ENCODE results near the gene AMD1. TPM values are rescaled to one million over a fixed set of nuclear protein-coding genes. Genes with fewer than 3 reads are reported as not detected.

The AMD1 gene
- total and polyA plus RNA-seq, 10 of the 15 experiments (the other 5 are each of a cell fraction or from before 2014, with no cell fraction given), result 58.2 to 116 (median 79.3) TPM

- TF ChIP-seq CHD2 (IDR thresholded peaks at IDR 0.05; ENCODE audit: borderline replicate concordance, low read depth, low read length), result no peak
- TF ChIP-seq, protein P1, sequence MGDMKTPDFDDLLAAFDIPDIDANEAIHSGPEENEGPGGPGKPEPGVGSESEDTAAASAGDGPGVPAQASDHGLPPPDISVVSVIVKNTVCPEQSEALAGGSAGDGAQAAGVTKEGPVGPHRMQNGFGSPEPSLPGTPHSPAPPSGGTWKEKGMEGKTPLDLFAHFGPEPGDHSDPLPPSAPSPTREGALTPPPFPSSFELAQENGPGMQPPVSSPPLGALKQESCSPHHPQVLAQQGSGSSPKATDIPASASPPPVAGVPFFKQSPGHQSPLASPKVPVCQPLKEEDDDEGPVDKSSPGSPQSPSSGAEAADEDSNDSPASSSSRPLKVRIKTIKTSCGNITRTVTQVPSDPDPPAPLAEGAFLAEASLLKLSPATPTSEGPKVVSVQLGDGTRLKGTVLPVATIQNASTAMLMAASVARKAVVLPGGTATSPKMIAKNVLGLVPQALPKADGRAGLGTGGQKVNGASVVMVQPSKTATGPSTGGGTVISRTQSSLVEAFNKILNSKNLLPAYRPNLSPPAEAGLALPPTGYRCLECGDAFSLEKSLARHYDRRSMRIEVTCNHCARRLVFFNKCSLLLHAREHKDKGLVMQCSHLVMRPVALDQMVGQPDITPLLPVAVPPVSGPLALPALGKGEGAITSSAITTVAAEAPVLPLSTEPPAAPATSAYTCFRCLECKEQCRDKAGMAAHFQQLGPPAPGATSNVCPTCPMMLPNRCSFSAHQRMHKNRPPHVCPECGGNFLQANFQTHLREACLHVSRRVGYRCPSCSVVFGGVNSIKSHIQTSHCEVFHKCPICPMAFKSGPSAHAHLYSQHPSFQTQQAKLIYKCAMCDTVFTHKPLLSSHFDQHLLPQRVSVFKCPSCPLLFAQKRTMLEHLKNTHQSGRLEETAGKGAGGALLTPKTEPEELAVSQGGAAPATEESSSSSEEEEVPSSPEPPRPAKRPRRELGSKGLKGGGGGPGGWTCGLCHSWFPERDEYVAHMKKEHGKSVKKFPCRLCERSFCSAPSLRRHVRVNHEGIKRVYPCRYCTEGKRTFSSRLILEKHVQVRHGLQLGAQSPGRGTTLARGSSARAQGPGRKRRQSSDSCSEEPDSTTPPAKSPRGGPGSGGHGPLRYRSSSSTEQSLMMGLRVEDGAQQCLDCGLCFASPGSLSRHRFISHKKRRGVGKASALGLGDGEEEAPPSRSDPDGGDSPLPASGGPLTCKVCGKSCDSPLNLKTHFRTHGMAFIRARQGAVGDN (IDR thresholded peaks at IDR 0.05), result no peak
- TF ChIP-seq MEF2A (IDR thresholded peaks at IDR 0.05; ENCODE audit: insufficient read depth, low read depth, low read length), result no peak
- no peak for TF ChIP-seq HDAC6 (IDR thresholded peaks at IDR 0.05; ENCODE audit: unreplicated experiment)
- TF ChIP-seq TCF12 (IDR thresholded peaks at IDR 0.05; ENCODE audit: low read depth, low read length), result no peak
- no peak for TF ChIP-seq RCOR1 (conservative IDR thresholded peaks at IDR 0.05; ENCODE audit: low read depth, low read length)
- no peak for TF ChIP-seq SMARCA5 (IDR thresholded peaks at IDR 0.05)
- TF ChIP-seq ATF7 (IDR thresholded peaks at IDR 0.05; ENCODE audit: low read depth), result no peak
- TF ChIP-seq, protein P2, sequence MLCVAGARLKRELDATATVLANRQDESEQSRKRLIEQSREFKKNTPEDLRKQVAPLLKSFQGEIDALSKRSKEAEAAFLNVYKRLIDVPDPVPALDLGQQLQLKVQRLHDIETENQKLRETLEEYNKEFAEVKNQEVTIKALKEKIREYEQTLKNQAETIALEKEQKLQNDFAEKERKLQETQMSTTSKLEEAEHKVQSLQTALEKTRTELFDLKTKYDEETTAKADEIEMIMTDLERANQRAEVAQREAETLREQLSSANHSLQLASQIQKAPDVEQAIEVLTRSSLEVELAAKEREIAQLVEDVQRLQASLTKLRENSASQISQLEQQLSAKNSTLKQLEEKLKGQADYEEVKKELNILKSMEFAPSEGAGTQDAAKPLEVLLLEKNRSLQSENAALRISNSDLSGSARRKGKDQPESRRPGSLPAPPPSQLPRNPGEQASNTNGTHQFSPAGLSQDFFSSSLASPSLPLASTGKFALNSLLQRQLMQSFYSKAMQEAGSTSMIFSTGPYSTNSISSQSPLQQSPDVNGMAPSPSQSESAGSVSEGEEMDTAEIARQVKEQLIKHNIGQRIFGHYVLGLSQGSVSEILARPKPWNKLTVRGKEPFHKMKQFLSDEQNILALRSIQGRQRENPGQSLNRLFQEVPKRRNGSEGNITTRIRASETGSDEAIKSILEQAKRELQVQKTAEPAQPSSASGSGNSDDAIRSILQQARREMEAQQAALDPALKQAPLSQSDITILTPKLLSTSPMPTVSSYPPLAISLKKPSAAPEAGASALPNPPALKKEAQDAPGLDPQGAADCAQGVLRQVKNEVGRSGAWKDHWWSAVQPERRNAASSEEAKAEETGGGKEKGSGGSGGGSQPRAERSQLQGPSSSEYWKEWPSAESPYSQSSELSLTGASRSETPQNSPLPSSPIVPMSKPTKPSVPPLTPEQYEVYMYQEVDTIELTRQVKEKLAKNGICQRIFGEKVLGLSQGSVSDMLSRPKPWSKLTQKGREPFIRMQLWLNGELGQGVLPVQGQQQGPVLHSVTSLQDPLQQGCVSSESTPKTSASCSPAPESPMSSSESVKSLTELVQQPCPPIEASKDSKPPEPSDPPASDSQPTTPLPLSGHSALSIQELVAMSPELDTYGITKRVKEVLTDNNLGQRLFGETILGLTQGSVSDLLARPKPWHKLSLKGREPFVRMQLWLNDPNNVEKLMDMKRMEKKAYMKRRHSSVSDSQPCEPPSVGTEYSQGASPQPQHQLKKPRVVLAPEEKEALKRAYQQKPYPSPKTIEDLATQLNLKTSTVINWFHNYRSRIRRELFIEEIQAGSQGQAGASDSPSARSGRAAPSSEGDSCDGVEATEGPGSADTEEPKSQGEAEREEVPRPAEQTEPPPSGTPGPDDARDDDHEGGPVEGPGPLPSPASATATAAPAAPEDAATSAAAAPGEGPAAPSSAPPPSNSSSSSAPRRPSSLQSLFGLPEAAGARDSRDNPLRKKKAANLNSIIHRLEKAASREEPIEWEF (IDR thresholded peaks at IDR 0.05; ENCODE audit: insufficient replicate concordance, low read depth, low read length), result no peak
- TF ChIP-seq PBX3 (IDR thresholded peaks at IDR 0.05; ENCODE audit: insufficient replicate concordance, low read depth, low read length), result no peak
- TF ChIP-seq TCF3 (IDR thresholded peaks at IDR 0.05; ENCODE audit: borderline replicate concordance, insufficient read depth, low read depth, low read length), result no peak
- TF ChIP-seq, protein P3, sequence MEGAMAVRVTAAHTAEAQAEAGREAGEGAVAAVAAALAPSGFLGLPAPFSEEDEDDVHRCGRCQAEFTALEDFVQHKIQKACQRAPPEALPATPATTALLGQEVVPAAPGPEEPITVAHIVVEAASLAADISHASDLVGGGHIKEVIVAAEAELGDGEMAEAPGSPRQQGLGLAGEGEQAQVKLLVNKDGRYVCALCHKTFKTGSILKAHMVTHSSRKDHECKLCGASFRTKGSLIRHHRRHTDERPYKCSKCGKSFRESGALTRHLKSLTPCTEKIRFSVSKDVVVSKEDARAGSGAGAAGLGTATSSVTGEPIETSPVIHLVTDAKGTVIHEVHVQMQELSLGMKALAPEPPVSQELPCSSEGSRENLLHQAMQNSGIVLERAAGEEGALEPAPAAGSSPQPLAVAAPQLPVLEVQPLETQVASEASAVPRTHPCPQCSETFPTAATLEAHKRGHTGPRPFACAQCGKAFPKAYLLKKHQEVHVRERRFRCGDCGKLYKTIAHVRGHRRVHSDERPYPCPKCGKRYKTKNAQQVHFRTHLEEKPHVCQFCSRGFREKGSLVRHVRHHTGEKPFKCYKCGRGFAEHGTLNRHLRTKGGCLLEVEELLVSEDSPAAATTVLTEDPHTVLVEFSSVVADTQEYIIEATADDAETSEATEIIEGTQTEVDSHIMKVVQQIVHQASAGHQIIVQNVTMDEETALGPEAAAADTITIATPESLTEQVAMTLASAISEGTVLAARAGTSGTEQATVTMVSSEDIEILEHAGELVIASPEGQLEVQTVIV (IDR thresholded peaks at IDR 0.05; ENCODE audit: borderline replicate concordance, partially characterized antibody), result no peak
- no peaks in the 10 kb centered on the region for H4K20me1 ChIP-seq (ENCODE audit: control insufficient read depth, insufficient read depth)
- FAIRE-seq (no peak), ATAC-seq (no peak), DNase-seq (ENCODE audit: low read depth, low spot score) (no peak)
- no peaks in the 10 kb centered on the region for H3K9me3 ChIP-seq (replicated peaks; ENCODE audit: control insufficient read depth, insufficient read depth, low read length)
- WGBS (ENCODE audit: insufficient coverage, insufficient replicate concordance, low lambda C conversion rate, missing lambda C conversion rate), result 54% methylated on average over 3 of the region's 3 CpGs
- H3K4me1 ChIP-seq (ENCODE audit: control insufficient read depth, insufficient read depth, low read length), result no peaks in the 10 kb centered on the region
- SMC1A ChIA-PET (ENCODE audit: uncharacterized antibody, unreplicated experiment), result no interaction called here
- H3K4me3 ChIP-seq, result no peak overlapping the region
- CTCF ChIA-PET, result no interaction called here
- H3K79me2 ChIP-seq (ENCODE audit: control insufficient read depth, insufficient read depth, low read length), result no peaks in the 10 kb centered on the region
- H2AFZ ChIP-seq (ENCODE audit: control insufficient read depth, low read depth, low read length), result no peak overlapping the region
- no peaks in the 10 kb centered on the region for H3K36me3 ChIP-seq (ENCODE audit: control insufficient read depth in 2 of 2, insufficient read depth in 2 of 2, low read length in 1 of 2)
- H3K27ac ChIP-seq (ENCODE audit: control insufficient read depth, insufficient read depth), result no peak overlapping the region
- POLR2A ChIA-PET, result no interaction called here
- intact Hi-C loops (cut with micrococcal nuclease; ENCODE audit: unreplicated experiment) (no loop called here), in situ Hi-C loops (cut with MboI) (no loop called here)
- no TSS peak for BruUV-seq (replicated peaks)
- H3K9ac ChIP-seq (ENCODE audit: control insufficient read depth, insufficient read depth, low read length), result no peak overlapping the region
- no peaks in the 10 kb centered on the region for H3K27me3 ChIP-seq (replicated peaks in 1 of 2; ENCODE audit: control insufficient read depth in 2 of 2, insufficient read depth in 2 of 2, low read length in 1 of 2)
- RAD21 ChIA-PET (ENCODE audit: unreplicated experiment), result no interaction called here
- no peak overlapping the region for H3K4me2 ChIP-seq (ENCODE audit: control insufficient read depth, insufficient read depth)
Measured at GRCh38 chr6:110930781-110931180, 56.2 kb downstream of the AMD1 start.

All from GM12878 (cell line).